EH (cell line): Measurements from ENCODE around the gene CCDC177.

Experiments used
- DNase-seq: peaks from one replicate; pipeline ENCODE4 v3.0.0-alpha.2; 2015; ENCODE audit warnings: low read depth

The CCDC177 gene

DNA sequence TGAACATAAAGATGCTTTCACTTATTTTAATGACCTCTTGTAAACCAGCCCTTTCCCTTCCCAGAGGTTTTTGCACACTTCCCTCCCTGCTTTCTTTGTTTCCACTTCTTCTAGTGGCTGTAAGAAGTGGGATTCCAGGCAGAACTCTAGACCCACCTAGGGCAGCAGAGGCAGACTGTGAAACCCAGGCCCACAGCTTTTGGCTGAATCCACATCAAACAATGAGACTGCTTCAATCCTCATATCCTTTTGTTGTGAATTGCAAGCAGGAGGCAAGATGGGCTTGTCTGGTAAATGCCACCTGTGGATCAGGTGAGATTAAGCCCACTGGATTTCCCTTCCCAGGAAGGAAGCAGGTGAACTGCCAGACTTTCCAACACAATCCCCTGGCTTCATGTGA is 12.8 kb downstream of the CCDC177 start:
- DNase-seq, result no peak

DNA sequence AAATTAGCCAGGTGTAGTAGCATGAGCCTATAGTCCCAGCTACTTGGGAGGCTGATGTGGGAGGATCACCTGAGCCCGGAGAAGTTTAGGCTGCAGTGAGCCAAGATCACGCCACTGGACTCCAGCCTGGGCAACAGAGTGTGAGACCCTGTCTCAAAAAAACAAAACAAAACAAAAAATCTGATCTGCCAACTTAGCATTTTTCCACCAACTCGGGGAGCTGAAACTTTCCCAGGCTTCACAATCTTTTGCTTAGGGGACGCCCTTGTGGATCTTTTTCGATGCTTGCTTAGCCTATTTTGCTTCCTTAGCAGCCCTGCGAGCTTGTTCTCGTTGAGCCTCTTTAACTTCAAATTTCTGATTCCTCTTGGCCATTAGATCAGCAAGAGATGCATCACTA is 13.8 kb downstream of the CCDC177 start:
- no peak for DNase-seq

DNA sequence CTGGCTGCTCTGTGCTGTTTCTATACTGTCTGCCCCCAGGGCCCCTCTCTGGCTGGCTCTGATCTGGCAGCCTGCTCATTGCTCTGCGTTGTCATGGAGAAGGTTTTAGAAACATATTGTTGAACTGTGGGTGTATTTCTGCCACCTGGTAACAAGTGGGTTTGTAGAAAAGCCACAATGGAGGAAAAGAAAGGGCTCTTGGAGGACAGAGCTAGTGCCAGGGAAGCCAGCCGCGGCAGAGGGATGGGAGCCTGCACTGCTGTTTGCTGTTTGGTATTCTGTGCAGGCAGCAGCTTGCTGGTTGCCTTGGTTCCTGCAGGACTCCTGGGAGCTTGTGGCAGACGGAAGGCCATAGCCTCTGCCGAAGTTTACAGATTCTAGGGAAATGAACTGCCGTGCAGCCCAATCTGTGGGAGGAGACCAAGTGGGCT is 15.1 kb downstream of the CCDC177 start:
- no peak for DNase-seq

DNA sequence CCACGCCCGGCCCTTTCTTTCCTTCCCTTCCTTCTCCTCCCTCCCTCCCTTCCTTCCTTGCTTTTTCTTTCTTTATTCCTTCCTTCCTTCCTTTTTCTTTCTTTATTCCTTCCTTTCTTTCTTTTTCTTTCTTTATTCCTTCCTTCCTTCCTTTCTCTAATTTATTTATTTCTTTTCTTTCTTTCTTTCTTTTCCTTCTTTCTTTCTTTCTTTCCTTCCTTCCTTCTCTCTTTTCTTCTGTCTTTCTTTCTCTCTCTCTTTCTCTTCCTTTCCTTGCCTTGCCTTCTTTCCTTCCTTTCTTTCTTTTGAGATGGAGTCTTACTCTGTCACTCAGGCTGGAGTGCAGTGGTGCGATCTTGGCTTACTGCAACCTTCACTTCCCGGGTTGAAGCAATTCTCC is 15.9 kb downstream of the CCDC177 start:
- DNase-seq, result no peak

DNA sequence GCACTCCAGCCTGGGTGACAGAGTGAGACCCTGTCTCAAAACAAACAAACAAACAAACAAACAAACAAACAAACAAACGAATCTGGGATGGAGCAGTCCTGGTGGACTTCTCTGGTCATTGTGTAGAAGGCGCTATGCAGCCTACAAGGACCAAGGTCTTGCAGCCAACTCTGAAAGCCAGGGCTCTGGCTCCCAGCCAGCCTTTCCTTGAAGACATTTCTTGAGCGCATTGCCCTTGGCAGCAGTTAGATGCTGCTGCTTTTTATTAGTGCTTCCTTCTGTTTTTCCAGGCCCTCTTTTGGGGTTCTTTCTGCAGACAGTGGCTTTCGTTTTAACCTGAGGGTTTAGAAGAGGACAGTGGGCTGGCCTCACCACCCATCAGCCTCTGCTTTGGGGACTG is 20.2 kb downstream of the CCDC177 start:
- peak; percentile 26 for DNase-seq

DNA sequence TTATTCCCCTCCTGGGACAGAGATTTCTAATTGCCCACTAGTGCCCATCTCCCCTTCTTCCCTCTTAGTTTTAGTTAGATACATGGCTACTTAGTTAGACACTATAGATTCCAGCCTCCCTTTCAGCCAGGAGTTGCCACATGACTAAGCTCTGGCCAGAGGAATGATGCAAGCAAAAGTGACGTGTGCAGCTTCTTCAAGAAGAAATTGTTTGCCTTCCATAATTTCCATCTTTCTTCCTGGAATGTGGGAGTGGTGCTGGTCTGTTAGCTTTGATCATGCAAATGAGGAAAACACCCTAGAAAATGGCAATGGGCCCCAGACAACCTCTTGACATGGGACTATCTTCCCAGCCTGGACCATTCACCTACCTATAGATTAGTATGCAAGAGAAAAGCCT is 21.4 kb downstream of the CCDC177 start:
- peak; percentile 73 for DNase-seq

DNA sequence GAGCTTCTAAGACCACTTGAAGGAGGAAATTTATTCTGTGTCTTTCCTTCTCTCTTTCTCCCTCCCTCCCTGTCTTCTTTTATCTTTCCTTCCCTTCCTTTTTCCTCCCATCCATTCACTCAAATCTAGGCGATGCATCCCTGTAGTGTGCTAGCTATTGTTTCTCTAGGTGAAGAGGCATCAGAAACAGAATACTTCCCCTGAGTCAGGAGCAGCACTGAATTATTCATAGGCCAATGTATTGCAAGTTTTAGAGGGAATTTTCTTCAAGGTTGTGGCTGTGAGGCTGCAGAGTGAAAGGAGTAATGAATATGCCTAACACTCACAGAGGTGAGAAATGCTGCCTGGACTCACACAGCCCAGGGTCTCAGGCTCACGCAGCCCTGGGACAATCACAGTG is 23.2 kb downstream of the CCDC177 start:
- DNase-seq, result no peak

DNA sequence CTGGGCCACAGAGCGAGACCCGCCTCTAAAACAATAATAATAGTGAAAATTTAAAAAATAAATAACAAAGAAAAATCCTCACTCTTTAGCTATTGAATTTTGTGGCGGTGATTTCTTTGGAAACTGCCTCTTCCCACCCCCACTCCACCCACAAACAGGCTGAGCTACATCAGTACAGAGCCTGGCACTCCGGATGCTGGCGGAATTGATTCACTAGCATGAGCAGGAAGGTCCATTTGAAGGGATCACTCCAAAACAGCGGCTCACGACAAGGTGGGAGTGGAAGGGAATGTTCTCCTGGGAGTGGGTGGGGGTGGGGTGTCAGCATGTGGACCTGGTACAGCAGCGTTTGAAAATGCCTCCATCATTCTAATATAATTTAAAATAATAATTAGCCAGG is 26.1 kb downstream of the CCDC177 start:
- DNase-seq, result no peak

DNA sequence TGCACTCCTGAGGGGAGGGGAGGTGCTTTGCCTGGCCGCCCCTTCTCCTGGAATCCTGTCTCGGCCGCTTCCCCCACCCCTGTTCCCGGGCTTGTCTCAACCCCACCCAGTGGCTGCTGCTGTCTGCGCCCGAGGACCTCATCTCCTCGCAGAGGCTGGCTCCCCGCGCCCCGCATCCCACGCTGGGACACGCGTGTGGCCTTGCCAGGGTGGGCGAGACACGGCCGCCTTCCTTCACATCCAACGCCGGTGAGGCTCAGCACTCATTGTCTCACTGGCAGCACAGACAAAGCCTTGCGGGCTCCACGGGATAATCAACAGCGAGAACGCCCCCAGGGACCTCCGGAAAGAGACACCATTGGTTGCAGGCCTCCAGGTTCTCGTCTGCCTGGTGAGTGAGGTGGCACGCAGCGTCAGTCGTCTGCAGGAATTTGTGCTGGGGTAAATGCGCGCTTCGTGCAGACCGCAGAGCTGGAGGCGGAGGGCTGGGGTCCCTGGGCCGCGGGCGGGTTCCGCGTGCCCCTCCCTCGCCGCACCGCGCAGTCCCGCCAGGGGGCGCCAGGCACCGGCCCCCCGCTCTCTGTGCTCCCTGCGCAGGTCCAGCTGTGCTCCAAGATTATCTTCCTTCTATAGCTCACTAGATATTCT is 26.8 kb downstream of the CCDC177 start:
- peak; percentile 20 for DNase-seq

DNA sequence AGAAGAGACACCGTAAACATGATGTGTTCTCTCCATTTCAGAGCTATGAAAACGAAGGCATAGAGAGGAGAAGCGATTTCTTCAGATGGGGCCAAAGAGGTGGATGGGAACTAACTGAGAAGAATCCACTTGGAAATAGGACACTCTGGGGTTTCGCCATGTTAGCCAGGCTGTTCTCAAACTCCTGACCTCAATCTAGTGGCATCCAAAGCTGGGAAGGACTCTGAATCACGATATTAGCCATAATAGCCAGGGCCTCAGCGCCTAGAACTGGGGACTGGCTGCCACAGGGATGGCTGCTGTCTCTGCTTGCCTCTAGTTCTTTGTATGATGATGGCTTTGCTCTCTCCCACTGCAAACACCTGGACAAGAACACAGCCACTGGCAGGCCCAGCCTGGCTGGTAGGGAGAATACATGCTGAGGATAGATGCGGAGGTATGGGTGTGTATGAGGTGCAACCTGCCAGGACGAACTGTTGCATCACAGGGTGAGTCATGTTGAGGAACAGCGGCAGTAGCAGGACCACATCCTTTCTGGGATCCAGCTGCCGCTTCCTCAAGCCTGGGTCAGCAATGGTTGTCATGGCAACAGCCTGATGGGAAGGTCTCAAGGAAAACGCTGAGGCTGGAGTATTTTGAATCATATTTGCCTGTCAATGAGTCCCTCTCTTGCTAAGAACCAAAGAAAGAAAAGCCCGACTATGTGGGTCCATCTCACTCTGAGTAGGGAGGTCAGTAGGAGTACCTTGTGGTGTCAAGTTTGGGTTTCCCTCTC is 31.1 kb downstream of the CCDC177 start:
- peak; percentile 87 for DNase-seq

DNA sequence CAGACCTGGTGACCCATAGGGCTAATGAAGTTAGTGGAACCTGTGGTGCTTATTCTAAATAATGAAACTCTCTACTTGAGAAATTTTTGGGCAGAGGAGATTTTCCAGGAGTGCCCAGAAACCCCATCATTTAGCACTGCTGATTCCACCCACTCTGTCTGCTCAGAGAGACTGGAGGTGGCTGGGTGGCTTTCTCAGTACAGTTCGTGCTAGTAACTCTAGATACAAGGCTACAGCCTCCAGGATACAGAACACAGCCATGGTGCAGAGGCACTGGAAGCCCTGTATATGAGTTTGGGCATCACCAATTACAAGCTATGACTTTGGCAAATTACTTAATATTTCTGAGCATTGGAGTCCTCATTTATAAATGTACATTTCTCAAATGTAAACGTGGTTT is 32.4 kb downstream of the CCDC177 start:
- DNase-seq, result no peak

DNA sequence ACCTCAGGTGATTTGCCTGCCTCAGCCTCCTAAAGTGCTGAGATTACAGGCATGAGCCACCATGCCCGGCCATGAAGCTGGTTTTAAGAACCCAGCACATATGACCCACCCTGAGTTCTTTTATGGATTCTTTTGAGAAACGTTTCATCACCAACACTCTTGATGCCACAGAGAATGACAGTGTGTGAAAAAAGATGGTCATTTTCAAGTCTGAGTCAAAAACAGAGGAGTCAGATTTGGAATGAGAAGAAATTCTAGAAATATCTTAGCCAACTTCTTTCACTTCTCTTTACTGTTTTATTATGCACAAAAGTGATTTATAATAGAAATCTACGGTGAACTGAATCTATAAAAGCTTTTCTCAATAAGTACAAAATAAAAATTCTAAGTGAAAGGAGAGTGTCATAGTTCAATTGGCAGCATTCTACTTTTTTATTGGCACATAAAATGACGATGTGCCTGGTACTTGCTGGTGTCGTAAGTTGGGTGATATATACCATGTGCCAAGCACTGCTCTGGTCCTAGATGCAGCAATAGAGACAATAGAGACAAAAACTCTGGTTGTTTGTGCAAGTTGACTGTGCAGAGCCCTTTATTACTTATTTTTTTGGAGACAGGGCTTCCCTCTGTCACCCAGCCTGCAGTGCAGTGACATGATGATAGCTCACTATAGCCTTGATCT is 33.9 kb downstream of the CCDC177 start:
- DNase-seq, result no peak

DNA sequence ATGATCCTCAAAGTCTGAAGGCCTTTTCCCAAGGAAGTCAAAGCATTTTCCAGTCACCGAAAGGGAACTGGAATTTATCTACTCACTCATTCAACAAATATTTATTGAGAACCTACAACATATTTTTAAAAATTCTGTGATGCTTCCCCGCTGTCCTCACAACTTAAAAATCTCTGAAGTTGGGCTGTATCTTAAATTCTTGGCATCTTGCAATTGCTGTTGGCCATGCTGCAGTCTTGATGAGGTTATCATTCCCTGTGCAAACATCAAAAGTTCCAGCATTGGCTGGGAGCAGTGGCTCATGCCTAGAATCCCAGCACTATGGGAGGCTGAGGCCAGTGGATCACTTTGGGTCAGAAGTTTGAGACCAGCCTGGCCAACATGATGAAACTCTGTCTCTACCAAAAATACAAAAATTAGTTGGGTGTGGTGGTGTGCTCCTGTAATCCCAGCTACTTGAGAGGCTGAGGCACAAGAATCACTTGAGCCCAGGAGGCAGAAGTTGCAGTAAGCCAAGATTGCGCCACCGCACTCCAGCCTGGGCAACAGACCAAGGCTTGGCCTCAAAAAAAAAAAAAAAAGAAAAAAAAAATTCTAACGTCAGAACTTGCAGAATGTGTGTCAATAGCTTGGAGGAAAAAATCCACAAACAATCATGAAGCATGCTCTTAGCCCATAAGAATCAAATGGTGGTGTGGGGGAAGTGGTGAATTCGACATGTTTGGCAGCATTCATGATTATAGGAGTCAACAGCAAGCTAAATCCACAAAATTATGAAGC is 34.9 kb downstream of the CCDC177 start:
- DNase-seq, result peak; percentile 52

DNA sequence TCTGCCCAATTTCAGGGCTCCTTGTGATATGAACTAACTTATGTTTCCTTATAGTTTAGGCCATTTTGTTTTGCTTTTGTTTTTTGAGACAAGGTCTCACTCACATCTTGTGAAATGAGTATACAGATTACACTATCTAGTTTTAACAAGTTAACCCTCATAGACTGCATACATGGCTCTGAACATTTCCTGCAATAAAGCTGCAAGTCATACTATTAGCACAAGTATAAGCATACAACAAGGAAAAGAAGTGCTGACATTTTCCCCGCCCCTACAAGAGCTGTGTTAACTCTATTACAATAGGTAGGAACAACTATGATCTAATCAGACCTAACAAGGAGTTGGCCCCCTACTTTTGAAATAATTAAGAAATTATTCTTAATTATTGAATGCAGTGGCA is 35.9 kb downstream of the CCDC177 start:
- no peak for DNase-seq

DNA sequence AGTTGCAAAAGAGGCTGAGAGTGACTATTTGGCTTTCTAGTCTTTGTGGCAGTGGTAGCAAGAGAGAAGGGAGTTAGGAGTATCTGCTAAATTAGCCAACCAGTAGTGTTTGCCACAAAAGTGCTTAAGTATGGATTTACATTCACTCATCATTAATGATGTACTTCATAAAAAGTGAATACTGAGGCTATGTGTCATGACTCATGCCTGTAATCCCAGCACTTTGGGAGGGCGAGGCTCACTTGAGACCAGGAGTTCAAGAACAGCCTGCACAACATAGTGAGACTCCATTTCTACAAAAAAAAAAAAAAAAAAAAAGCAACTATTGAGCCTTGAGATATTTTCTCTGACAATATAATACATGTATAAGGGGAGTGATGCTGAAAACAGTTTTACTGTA is 36.8 kb downstream of the CCDC177 start:
- no peak for DNase-seq

DNA sequence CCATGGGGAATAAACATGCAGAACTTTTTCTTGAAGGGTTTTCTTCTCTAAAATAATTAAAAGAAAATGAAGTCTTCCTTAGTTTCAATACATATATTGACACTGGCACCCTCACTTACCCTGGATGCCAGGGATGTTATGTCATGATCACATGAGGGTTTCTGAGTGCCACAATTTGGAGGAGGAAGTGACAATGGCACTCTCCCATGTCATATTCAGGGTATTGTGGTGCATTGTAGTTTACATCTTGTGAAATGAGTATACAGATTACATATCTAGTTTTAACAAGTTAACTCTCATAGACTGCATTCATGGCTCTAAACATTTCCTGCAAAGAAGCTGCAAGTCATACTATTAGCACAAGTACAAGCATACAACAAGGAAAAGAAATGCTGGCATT is 37.7 kb downstream of the CCDC177 start:
- DNase-seq, result no peak

DNA sequence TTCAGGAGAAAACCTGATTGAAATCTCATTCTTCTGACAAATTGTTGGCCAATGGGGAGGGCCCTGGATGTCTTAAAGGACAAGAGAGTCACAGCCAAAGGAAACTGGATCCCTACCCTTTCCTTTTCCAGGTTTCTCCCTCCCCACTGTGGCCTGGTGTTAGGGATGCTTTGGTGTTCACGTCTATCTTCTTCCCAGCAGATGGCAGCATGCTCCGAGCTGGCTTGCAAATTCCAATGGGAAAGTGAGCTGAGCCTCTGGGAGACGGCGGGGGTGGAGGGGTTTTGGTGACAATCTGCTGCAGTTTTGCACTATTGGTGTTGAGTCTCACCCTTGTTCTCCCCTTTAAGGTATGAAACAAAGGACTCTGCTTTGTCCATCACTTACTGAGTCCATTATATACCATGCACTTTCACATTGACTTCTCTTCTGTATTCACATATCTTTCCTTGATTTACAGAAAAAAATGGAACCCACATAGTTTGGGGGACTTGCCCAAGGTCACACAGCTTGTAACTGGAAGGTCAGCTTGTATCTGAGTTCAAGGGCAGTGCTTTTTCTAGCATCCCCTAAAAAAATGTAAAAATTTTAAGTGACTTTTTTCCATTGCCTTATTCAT is 39.3 kb downstream of the CCDC177 start:
- peak; percentile 62 for DNase-seq

DNA sequence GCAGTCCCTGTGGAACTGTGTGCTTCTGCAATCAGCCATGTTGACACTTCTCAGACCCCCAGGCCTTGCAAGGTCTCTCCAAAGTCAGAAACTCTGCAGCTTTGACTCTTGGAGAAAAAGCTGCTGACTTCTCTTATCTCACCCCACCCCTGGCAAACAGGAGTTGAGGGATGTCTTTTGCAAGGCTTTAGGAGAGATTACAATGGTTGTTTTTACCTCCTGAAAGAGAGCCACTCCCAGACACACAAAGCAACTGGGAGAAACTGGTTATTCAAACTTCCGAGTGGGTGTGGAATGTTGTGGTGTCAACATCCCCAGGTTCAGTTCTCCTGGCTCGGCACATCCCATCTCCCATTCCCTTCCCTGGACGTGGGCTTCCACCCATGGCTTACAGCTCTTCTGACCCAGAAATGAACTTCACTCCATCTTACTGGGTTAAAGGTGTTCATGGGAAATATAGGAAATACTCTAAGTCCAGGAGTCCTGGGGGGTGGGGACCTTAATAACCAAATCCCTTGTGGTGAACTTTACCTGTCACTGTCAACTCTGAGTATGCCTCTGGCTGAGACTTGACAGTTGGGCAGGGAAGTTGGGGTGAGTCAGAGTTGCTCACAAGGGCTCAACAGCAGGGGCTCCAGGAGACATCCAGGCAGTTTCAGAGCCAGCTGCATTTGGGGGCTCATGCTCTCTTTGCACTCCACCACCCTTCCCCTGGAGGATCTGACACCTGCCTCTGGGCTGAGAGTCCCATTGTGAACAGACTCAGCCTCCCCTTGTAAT is 41.9 kb downstream of the CCDC177 start:
- DNase-seq, result no peak

DNA sequence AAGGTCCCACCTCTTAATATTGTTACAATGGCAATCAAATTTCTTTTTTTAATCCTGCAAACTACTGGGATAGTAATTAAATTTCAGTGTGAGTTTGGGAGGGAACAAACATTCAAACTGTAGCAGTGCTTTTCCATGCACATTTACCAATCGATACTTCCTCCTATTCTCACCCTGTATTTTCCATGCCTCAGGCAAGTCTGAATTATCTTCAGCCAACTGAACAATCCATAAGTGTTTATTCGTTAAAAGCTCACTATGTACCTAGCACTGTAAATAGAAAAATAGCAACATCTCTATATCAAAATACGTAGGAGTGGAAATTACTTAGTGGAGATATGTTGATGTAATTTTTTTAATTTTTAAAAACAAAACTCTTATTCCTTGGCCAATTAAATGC is 43.5 kb downstream of the CCDC177 start:
- no peak for DNase-seq

DNA sequence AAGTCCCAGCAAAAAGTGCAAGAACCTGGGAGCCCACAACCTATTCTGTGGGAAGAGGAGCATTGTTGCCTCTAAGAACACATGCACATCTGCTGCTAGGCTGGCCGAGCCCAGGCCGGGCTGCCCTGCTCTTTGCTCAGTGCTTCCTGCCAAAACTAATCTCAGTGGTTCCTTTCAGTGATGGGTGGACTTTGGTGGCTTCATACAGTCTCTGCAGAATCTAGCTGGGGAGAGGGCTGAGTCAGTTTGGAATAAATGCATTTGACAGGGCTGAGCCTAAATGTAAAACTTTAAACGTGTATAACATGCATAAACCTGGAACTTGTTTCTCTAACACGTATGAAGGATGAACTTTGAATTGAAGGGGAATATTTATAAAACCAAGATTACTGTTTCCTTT is 44.6 kb downstream of the CCDC177 start:
- DNase-seq, result no peak

DNA sequence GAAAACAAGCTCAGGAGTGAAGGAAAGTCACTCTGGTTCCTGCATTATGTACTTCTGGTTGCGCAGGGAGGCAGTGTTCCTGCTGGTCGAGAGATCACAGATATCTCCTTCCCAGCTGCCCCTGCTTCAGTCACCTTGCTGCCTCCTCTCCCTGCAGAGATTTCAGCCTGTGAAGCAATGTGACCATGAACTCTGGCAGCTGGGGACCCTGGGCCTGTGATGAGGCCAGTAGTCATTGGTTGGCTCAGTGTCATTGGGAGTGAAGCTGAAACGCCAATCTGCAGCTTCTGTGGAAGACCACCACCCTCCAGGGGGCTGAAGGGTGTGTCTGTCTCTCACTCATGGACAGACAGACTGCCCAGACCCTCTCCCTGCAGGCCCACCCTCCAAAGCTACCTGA is 45.1 kb downstream of the CCDC177 start:
- no peak for DNase-seq
